ENCODE data around the gene RSRC1.
"Not testable (repeated sequence)": the region's sequence is repeated elsewhere in the genome, so short reads cannot be mapped to it uniquely, and the experiment has no call there.

Gene RSRC1

GRCh38 chr3:158134363-158134762 lies 24.5 kb downstream of the RSRC1 start:
- no peak for DNase-seq

- no peak for DNase-seq
Observed at GRCh38 chr3:158140396-158140795, 30.5 kb downstream of the RSRC1 start.

- no peak for DNase-seq
Observed at GRCh38 chr3:158148218-158148617, 38.3 kb downstream of the RSRC1 start.

- no peak for DNase-seq
Observed at GRCh38 chr3:158152186-158152585, 42.3 kb downstream of the RSRC1 start.

GRCh38 chr3:158158969-158159368 lies 49.1 kb downstream of the RSRC1 start:
- no peak for DNase-seq

- no peak for DNase-seq
Observed at GRCh38 chr3:158159714-158160113, 49.8 kb downstream of the RSRC1 start.

GRCh38 chr3:158160958-158161357 lies 51.1 kb downstream of the RSRC1 start:
- DNase-seq = no peak

- DNase-seq = no peak
Observed at GRCh38 chr3:158165141-158165655, 55.3 kb downstream of the RSRC1 start.

- DNase-seq = no peak
Observed at GRCh38 chr3:158165730-158166129, 55.8 kb downstream of the RSRC1 start.

GRCh38 chr3:158166223-158166622 lies 56.3 kb downstream of the RSRC1 start:
- no peak for DNase-seq

GRCh38 chr3:158167737-158168557 lies 58.1 kb downstream of the RSRC1 start:
- DNase-seq = no peak

- no peak for DNase-seq
Observed at GRCh38 chr3:158169091-158169491, 59.2 kb downstream of the RSRC1 start.

GRCh38 chr3:158181096-158181495 lies 71.2 kb downstream of the RSRC1 start:
- DNase-seq = no peak

- no peak for DNase-seq
Observed at GRCh38 chr3:158185711-158186110, 75.8 kb downstream of the RSRC1 start.

GRCh38 chr3:158200955-158201354 lies 91.1 kb downstream of the RSRC1 start:
- no peak for DNase-seq

GRCh38 chr3:158205324-158205723 lies 95.4 kb downstream of the RSRC1 start:
- DNase-seq = no peak

GRCh38 chr3:158205994-158206393 lies 96.1 kb downstream of the RSRC1 start:
- no peak for DNase-seq

GRCh38 chr3:158210067-158210466 lies 100.2 kb downstream of the RSRC1 start:
- no peak for DNase-seq

- DNase-seq = no peak
Observed at GRCh38 chr3:158213461-158213860, 103.6 kb downstream of the RSRC1 start.

GRCh38 chr3:158217992-158218391 lies 108.1 kb downstream of the RSRC1 start:
- no peak for DNase-seq

GRCh38 chr3:158220575-158220974 lies 110.7 kb downstream of the RSRC1 start:
- DNase-seq = no peak

GRCh38 chr3:158221426-158221825 lies 111.5 kb downstream of the RSRC1 start:
- no peak for DNase-seq

GRCh38 chr3:158226429-158226828 lies 116.5 kb downstream of the RSRC1 start:
- no peak for DNase-seq

- DNase-seq = not testable (repeated sequence)
Observed at GRCh38 chr3:158228942-158229341, 119.1 kb downstream of the RSRC1 start.

- no peak for DNase-seq
Observed at GRCh38 chr3:158233791-158234190, 123.9 kb downstream of the RSRC1 start.

Data from NCI-H1092 (cell line).